IMR-90 (cell line): ENCODE data around the gene NTRK2. TPM values are rescaled to one million over a fixed set of nuclear protein-coding genes. Genes with fewer than 3 reads are reported as not detected.

Experiments
- ATAC-seq: fragments of 200-7000 bp; cut with Tn5 transposase; 2 replicates; pipeline ENCODE4 v1.9.1; 2020; ENCODE audit warnings: low read depth, mild to moderate bottlenecking, moderate library complexity
- BruUV-seq: library from RNA; stranded (reverse); fragments of 400-500 nt; replicated peaks from 2 replicates; lab custom pipeline; 2021; lab: Mats Ljungman, UMichigan
- CTCF ChIA-PET: fragments of 300-600 bp; formaldehyde crosslinking; extraction: SDS; loops from one replicate; lab custom pipeline; 2021; ENCODE audit warnings: antibody characterized with exemption; lab: Yijun Ruan, JAX
- POLR2A ChIA-PET: fragments of 300-600 bp; sonication (Branson Sonifier 250); formaldehyde crosslinking; loops from one replicate; lab custom pipeline; 2022; ENCODE audit warnings: antibody characterized with exemption; ENCODE audit not compliant: unreplicated experiment; lab: Charles Lee
- DNase-seq: peaks from one replicate; pipeline ENCODE4 v3.0.0; 2013
- H2AFZ ChIP-seq: replicated peaks from 2 replicates; pipeline ENCODE3; 2013; ENCODE audit warnings: low read length, mild to moderate bottlenecking; ENCODE audit not compliant: poor library complexity
- H2AK5ac ChIP-seq: 2 replicates; pipeline ENCODE4 v1.6.1; 2013; ENCODE audit warnings: low read depth, low read length, inconsistent platforms
- H2AK9ac ChIP-seq: replicated peaks from 2 replicates; pipeline ENCODE3; 2013; ENCODE audit warnings: mild to moderate bottlenecking, low read depth, low read length, moderate library complexity; ENCODE audit not compliant: poor library complexity
- H2BK120ac ChIP-seq: 2 replicates; pipeline ENCODE4 v1.6.1; 2013; ENCODE audit warnings: low read depth, low read length, inconsistent platforms
- H2BK15ac ChIP-seq: 3 replicates; pipeline ENCODE4 v1.6.1; 2013; ENCODE audit warnings: low read depth, low read length, inconsistent platforms
- H2BK20ac ChIP-seq: 2 replicates; pipeline ENCODE4 v1.6.1; 2013; ENCODE audit warnings: low read depth, mild to moderate bottlenecking, inconsistent platforms, low read length, moderate library complexity
- H2BK5ac ChIP-seq: 2 replicates; pipeline ENCODE4 v1.6.1; 2013; ENCODE audit warnings: mild to moderate bottlenecking, low read depth, low read length, inconsistent platforms; ENCODE audit not compliant: poor library complexity, severe bottlenecking
- H3K14ac ChIP-seq: replicated peaks from 2 replicates; pipeline ENCODE4 v1.6.1; 2013; ENCODE audit warnings: low read depth, low read length, inconsistent platforms
- H3K18ac ChIP-seq: 2 replicates; pipeline ENCODE4 v1.6.1; 2013; ENCODE audit warnings: low read depth, low read length, control low read depth
- H3K23ac ChIP-seq: 2 replicates; pipeline ENCODE4 v1.6.1; 2013; ENCODE audit warnings: low read depth, low read length, inconsistent platforms
- H3K27ac ChIP-seq: 2 replicates; pipeline ENCODE4 v1.5.1; 2013; ENCODE audit warnings: mild to moderate bottlenecking, control low read depth, low read length; ENCODE audit not compliant: insufficient read depth
- H3K27me3 ChIP-seq: 2 replicates; pipeline ENCODE4 v1.6.1; 2013; ENCODE audit warnings: low read length; ENCODE audit not compliant: control insufficient read depth, insufficient read depth
- H3K36me3 ChIP-seq: 2 replicates; pipeline ENCODE4 v1.6.1; 2013; ENCODE audit warnings: low read length, mixed read lengths; ENCODE audit not compliant: control insufficient read depth, insufficient read depth
- H3K4ac ChIP-seq: 2 replicates; pipeline ENCODE4 v1.6.1; 2013; ENCODE audit warnings: low read depth, low read length, inconsistent platforms
- H3K4me1 ChIP-seq: 2 replicates; pipeline ENCODE4 v1.6.1; 2013; ENCODE audit warnings: low read length, mixed read lengths; ENCODE audit not compliant: control insufficient read depth, insufficient read depth
- H3K4me2 ChIP-seq: 2 replicates; pipeline ENCODE4 v1.6.1; 2013; ENCODE audit warnings: low read depth, mild to moderate bottlenecking, control low read depth, low read length, moderate library complexity
- H3K4me3 ChIP-seq: 2 replicates; pipeline ENCODE4 v1.5.1; 2013; ENCODE audit warnings: low read depth, mild to moderate bottlenecking, control low read depth, low read length, moderate library complexity; ENCODE audit not compliant: insufficient read depth
- H3K56ac ChIP-seq: 2 replicates; pipeline ENCODE4 v1.6.1; 2013; ENCODE audit warnings: low read length, inconsistent platforms; ENCODE audit not compliant: insufficient read depth; ENCODE audit errors: extremely low read depth
- H3K79me1 ChIP-seq, 2 experiments: 2 replicates each; pipeline ENCODE4 v1.6.1; 2013; ENCODE audit warnings: low read length in 2 of 2, inconsistent platforms in 1 of 2, low read depth in 1 of 2
- H3K9ac ChIP-seq: 2 replicates; pipeline ENCODE4 v1.6.1; 2013; ENCODE audit warnings: low read depth, low read length, control low read depth
- H3K9me1 ChIP-seq: 2 replicates; pipeline ENCODE4 v1.6.1; 2013; ENCODE audit warnings: low read length, inconsistent platforms; ENCODE audit not compliant: insufficient read depth
- H3K9me3 ChIP-seq: 2 replicates; pipeline ENCODE4 v1.6.1; 2013; ENCODE audit warnings: low read length; ENCODE audit not compliant: control insufficient read depth, insufficient read depth
- H4K20me1 ChIP-seq: 2 replicates; pipeline ENCODE4 v1.6.1; 2013; ENCODE audit warnings: low read length, inconsistent platforms; ENCODE audit not compliant: insufficient read depth
- H4K5ac ChIP-seq: 2 replicates; pipeline ENCODE4 v1.6.1; 2013; ENCODE audit warnings: mild to moderate bottlenecking, low read depth, low read length, control low read depth
- H4K8ac ChIP-seq, 2 experiments: 2 replicates each; pipeline ENCODE4 v1.6.1; 2013; ENCODE audit warnings: low read depth in 2 of 2, low read length in 2 of 2, control low read depth in 1 of 2, inconsistent platforms in 1 of 2
- H4K91ac ChIP-seq: 2 replicates; pipeline ENCODE4 v1.6.1; 2013; ENCODE audit warnings: low read depth, low read length, inconsistent platforms; ENCODE audit not compliant: insufficient read depth
- CHD1 ChIP-seq: IDR thresholded peaks from 2 replicates; pipeline ENCODE4 v1.6.1; 2012; ENCODE audit warnings: low read depth, low read length, improper control_type of control experiment
- MXI1 ChIP-seq: IDR thresholded peaks from 2 replicates; pipeline ENCODE4 v1.6.1; 2012; ENCODE audit warnings: low read depth, mild to moderate bottlenecking, low read length, moderate library complexity, borderline replicate concordance
- RFX5 ChIP-seq: IDR thresholded peaks from 2 replicates; pipeline ENCODE4 v1.8.0; 2012; ENCODE audit warnings: low read depth, mild to moderate bottlenecking, low read length, moderate library complexity
- WGBS, 2 experiments: methylation state at CpG; one replicate each; pipeline versions ENCODE4 v1.1.5 to v1.1.7; 2013; ENCODE audit warnings: missing lambda C conversion rate in 2 of 2; ENCODE audit not compliant: insufficient read length in 1 of 2; ENCODE audit errors: extremely low coverage in 2 of 2; 5-methylcytosine and 5-hydroxymethylcytosine counted together
- dilution Hi-C: fragments of 300-500 bp; cut with HindIII; formaldehyde crosslinking; loops from one replicate; pipeline ENCODE4 v1.14.3; 2018; ENCODE audit warnings: low sequenced_read_pairs; ENCODE audit not compliant: unreplicated experiment
- in situ Hi-C: fragments of 300-500 bp; cut with MboI; formaldehyde crosslinking; loops from 3 replicates; pipeline ENCODE4 v1.14.3; 2019; ENCODE audit warnings: low sequenced_read_pairs, inconsistent platforms, mixed read lengths
- intact Hi-C: fragments of 100-400 bp; cut with micrococcal nuclease; formaldehyde crosslinking; loops from 2 replicates; pipeline ENCODE4 v1.10.0; 2022
- polyA plus RNA-seq, 3 experiments: library from polyadenylated mRNA; depleted of rRNA; stranded (reverse); fragments of >200 nt; gene quantifications; 2 replicates each; pipeline ENCODE4 v1.2.3, GENCODE V29; 2012; ENCODE audit warnings: low replicate concordance in 1 of 3
- total RNA-seq: library from RNA; depleted of rRNA; stranded (reverse); fragments of >200 nt; gene quantifications from 2 replicates; pipeline ENCODE4 v1.2.3, GENCODE V29; 2012

Gene NTRK2
- total and polyA plus RNA-seq, 2 of the 4 experiments (the other 2 are of a cell fraction): under 0.01 to 0.02 TPM

DNA sequence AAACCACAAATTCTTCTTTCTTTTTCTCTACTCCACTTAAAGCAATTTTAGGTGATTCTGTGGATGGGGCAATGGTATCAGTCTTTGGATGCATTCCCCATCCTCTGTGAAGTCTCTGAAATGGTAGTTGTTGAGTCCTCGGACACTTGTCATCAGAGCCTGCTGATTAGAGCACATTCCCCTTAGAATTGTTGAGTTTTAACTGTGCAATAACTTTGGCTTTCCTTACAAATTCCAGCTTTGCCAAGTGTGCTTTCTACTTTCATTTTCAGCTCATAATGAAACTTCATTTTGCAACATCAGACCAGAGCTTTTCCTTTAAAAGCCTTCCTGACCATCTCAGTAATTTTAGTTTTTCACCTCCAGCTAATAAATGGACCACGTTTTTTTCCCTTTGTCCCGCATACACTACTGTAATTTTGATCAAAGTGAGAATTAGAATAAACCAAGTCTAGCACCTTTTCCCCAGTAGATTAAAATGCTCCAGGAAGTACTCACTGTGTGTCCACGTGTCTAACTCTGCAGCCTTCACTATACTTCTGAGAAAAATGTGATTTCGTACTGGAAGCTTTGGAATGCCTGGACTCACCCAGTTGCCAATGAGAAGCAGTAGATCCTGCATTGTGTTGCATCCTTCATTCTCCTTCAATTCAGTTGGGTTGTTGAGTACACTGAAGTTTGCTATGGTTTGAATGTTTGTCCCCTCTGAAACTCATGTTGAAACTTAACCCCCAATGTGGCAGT lies 135.6 kb downstream of the NTRK2 start:
- in situ Hi-C loops: no loop called here
- WGBS, 2 experiments: no CpG with 5 or more reads among the region's 5 CpGs

More for the DNA sequence above, 135.6 kb downstream of the NTRK2 start:
- H2AK9ac ChIP-seq: no peak overlapping the region
- no peak overlapping the region for H2BK5ac ChIP-seq
- H3K27ac ChIP-seq: no peak overlapping the region
- no peak overlapping the region for H2AFZ ChIP-seq
- no peak overlapping the region for H4K8ac ChIP-seq
- ChIA-PET CTCF (no interaction called here), POLR2A (no interaction called here)
- no peak overlapping the region for H3K9ac ChIP-seq
- no peaks in the 10 kb centered on the region for H4K20me1 ChIP-seq
- H3K23ac ChIP-seq: no peak overlapping the region
- H3K4me3 ChIP-seq: no peak overlapping the region
- H3K4ac ChIP-seq: no peak overlapping the region
- H2AK5ac ChIP-seq: no peak overlapping the region
- no peak overlapping the region for H3K4me2 ChIP-seq
- TF ChIP-seq MXI1: no peak
- TF ChIP-seq CHD1: no peak
- no peak for TF ChIP-seq RFX5
- H4K91ac ChIP-seq: no peak overlapping the region
- no peaks in the 10 kb centered on the region for H3K79me1 ChIP-seq
- H3K27me3 ChIP-seq: no peaks in the 10 kb centered on the region
- H2BK20ac ChIP-seq: no peak overlapping the region
- H3K56ac ChIP-seq: no peak overlapping the region
- peaks cover 2% of the 10 kb centered on the region; the same call in 1 of the 2 replicates for H3K9me3 ChIP-seq
- no peak overlapping the region for H3K14ac ChIP-seq
- no peak overlapping the region for H2BK15ac ChIP-seq
- H4K5ac ChIP-seq: no peak overlapping the region
- H3K36me3 ChIP-seq: no peaks in the 10 kb centered on the region
- no peak overlapping the region for H3K18ac ChIP-seq
- BruUV-seq: no TSS peak
- no peaks in the 10 kb centered on the region for H3K9me1 ChIP-seq
- DNase-seq (no peak), ATAC-seq (no peak)
- no peak overlapping the region for H2BK120ac ChIP-seq
- intact Hi-C loops: no loop called here
- dilution Hi-C loops: no loop called here
- H3K4me1 ChIP-seq: no peaks in the 10 kb centered on the region
